HG03558 (cell line): Measurements from ENCODE around the gene MAN1C1.
"Not testable (repeated sequence)": the region's sequence is repeated elsewhere in the genome, so short reads cannot be mapped to it uniquely, and the experiment has no call there.

Source experiments
- ATAC-seq: cut with Tn5 transposase; IDR thresholded peaks from one replicate; pipeline ENCODE4 v1.9.1; 2021; ENCODE audit warnings: moderate number of reproducible peaks; ENCODE audit not compliant: unreplicated experiment; ENCODE audit errors: extremely low read depth

The MAN1C1 gene

GRCh38 chr1:25694167-25695007 lies 77.8 kb downstream of the MAN1C1 start:
- no peak for ATAC-seq

GRCh38 chr1:25695090-25695770 lies 78.6 kb downstream of the MAN1C1 start:
- no peak for ATAC-seq

GRCh38 chr1:25695771-25696311 lies 79.2 kb downstream of the MAN1C1 start:
- ATAC-seq, result no peak

GRCh38 chr1:25696643-25697042 lies 80.1 kb downstream of the MAN1C1 start:
- not testable (repeated sequence) for ATAC-seq

- no peak for ATAC-seq
These were observed 81.0 kb downstream of the MAN1C1 start for GRCh38 chr1:25697435-25698217.

GRCh38 chr1:25698252-25698651 lies 81.7 kb downstream of the MAN1C1 start:
- no peak for ATAC-seq

- not testable (repeated sequence) for ATAC-seq
These were observed 82.5 kb downstream of the MAN1C1 start for GRCh38 chr1:25699059-25699458.

- no peak for ATAC-seq
These were observed 83.0 kb downstream of the MAN1C1 start for GRCh38 chr1:25699500-25700143.

GRCh38 chr1:25700144-25700523 lies 83.5 kb downstream of the MAN1C1 start:
- ATAC-seq, result no peak

GRCh38 chr1:25700626-25701025 lies 84.0 kb downstream of the MAN1C1 start:
- no peak for ATAC-seq

- ATAC-seq, result no peak
These were observed 84.6 kb downstream of the MAN1C1 start for GRCh38 chr1:25701030-25701785.

- ATAC-seq, result no peak
These were observed 85.6 kb downstream of the MAN1C1 start for GRCh38 chr1:25702101-25702775.

GRCh38 chr1:25703041-25703440 lies 86.5 kb downstream of the MAN1C1 start:
- ATAC-seq, result no peak

GRCh38 chr1:25703671-25704266 lies 87.2 kb downstream of the MAN1C1 start:
- no peak for ATAC-seq

GRCh38 chr1:25704267-25704691 lies 87.7 kb downstream of the MAN1C1 start:
- ATAC-seq, result no peak

GRCh38 chr1:25705699-25706098 lies 89.1 kb downstream of the MAN1C1 start:
- ATAC-seq, result no peak

- ATAC-seq, result no peak
These were observed 89.8 kb downstream of the MAN1C1 start for GRCh38 chr1:25706146-25707089.
